ENCODE measurements around the gene JAZF1.

The JAZF1 gene

GRCh38 chr7:27958933-27959548 is 221.6 kb downstream of the JAZF1 start:
- DNase-seq = no peak

GRCh38 chr7:27955596-27955995 is 225.0 kb downstream of the JAZF1 start:
- DNase-seq = no peak

- no peak for DNase-seq
Measured at GRCh38 chr7:27955011-27955410, 225.6 kb downstream of the JAZF1 start.

GRCh38 chr7:27953777-27954176 is 226.8 kb downstream of the JAZF1 start:
- DNase-seq = no peak

- DNase-seq = no peak
Measured at GRCh38 chr7:27953361-27953760, 227.2 kb downstream of the JAZF1 start.

- DNase-seq = no peak
Measured at GRCh38 chr7:27952456-27953285, 227.9 kb downstream of the JAZF1 start.

- no peak for DNase-seq
Measured at GRCh38 chr7:27950123-27950522, 230.5 kb downstream of the JAZF1 start.

GRCh38 chr7:27948861-27949260 is 231.7 kb downstream of the JAZF1 start:
- no peak for DNase-seq

- no peak for DNase-seq
Measured at GRCh38 chr7:27947586-27948278, 232.9 kb downstream of the JAZF1 start.

- no peak for DNase-seq
Measured at GRCh38 chr7:27946351-27946750, 234.2 kb downstream of the JAZF1 start.

- DNase-seq = no peak
Measured at GRCh38 chr7:27945058-27945795, 235.4 kb downstream of the JAZF1 start.

GRCh38 chr7:27944643-27945042 is 236.0 kb downstream of the JAZF1 start:
- DNase-seq = no peak

GRCh38 chr7:27943241-27943640 is 237.4 kb downstream of the JAZF1 start:
- no peak for DNase-seq

GRCh38 chr7:27942711-27943110 is 237.9 kb downstream of the JAZF1 start:
- DNase-seq = no peak

GRCh38 chr7:27941522-27941921 is 239.1 kb downstream of the JAZF1 start:
- DNase-seq = no peak

- no peak for DNase-seq
Measured at GRCh38 chr7:27940341-27940740, 240.3 kb downstream of the JAZF1 start.

GRCh38 chr7:27939893-27940292 is 240.7 kb downstream of the JAZF1 start:
- DNase-seq = no peak

- DNase-seq = no peak
Measured at GRCh38 chr7:27936768-27937102, 243.9 kb downstream of the JAZF1 start.

- DNase-seq = no peak
Measured at GRCh38 chr7:27936047-27936767, 244.4 kb downstream of the JAZF1 start.

GRCh38 chr7:27933671-27934565 is 246.7 kb downstream of the JAZF1 start:
- no peak for DNase-seq

GRCh38 chr7:27930910-27931476 is 249.6 kb downstream of the JAZF1 start:
- DNase-seq = no peak
